Activated T-helper 2 cell treated with anti-CD3 and anti-CD28 coated beads, Interferon-gamma antibody, Interleukin-2, Interleukin-4, amounts not matched to agents 10 μg/mL and 5 μg/mL and 100 μg/mL, durations not matched to agents 14 hours and 24 hours and 36 hours (primary cell): ENCODE measurements around the gene CDH18. TPM values are rescaled to one million over a fixed set of nuclear protein-coding genes. Genes with fewer than 3 reads are reported as not detected.

Experiments used
- DNase-seq: peaks from one replicate; pipeline ENCODE4 v3.0.0; 2021; ENCODE audit warnings: low spot score
- H3K27ac Mint-ChIP-seq: one replicate; pipeline ENCODE4 v1.8.0; 2021; ENCODE audit warnings: mixed read lengths
- H3K27me3 Mint-ChIP-seq: one replicate; pipeline ENCODE4 v1.8.0; 2021; ENCODE audit warnings: low read depth, mixed read lengths
- H3K36me3 Mint-ChIP-seq: one replicate; pipeline ENCODE4 v1.8.0; 2021; ENCODE audit warnings: low read depth, mixed read lengths
- H3K4me1 Mint-ChIP-seq: one replicate; pipeline ENCODE4 v1.8.0; 2021; ENCODE audit warnings: low read depth, mixed read lengths
- H3K4me3 Mint-ChIP-seq: one replicate; pipeline ENCODE4 v1.8.0; 2021; ENCODE audit warnings: low read depth, mild to moderate bottlenecking, moderate library complexity, mixed read lengths
- H3K9me3 Mint-ChIP-seq: one replicate; pipeline ENCODE4 v1.8.0; 2021; ENCODE audit warnings: mixed read lengths
- intact Hi-C: fragments of 100-400 bp; cut with micrococcal nuclease; formaldehyde crosslinking; loops from one replicate; pipeline ENCODE4 v1.15.1; 2023
- total RNA-seq: library from RNA; stranded (reverse); gene quantifications from 2 replicates; pipeline ENCODE4 v1.2.3, GENCODE V29; 2022

The CDH18 gene
- total RNA-seq, 1 donor from 2014 or later: not detected

- Mint-ChIP-seq H3K27me3 (no peaks in the 10 kb centered on the region), H3K4me1 (no peaks in the 10 kb centered on the region), H3K9me3 (peaks cover 30% of the 10 kb centered on the region), H3K36me3 (no peaks in the 10 kb centered on the region), H3K4me3 (no peak overlapping the region), H3K27ac (no peak overlapping the region)
- intact Hi-C loops: no loop called here
- no peak for DNase-seq
Observed at GRCh38 chr5:19739671-19740070, 248.3 kb downstream of the CDH18 start.

GRCh38 chr5:19734776-19735175 is 253.2 kb downstream of the CDH18 start:
- no peak for DNase-seq
- Mint-ChIP-seq H3K36me3 (no peaks in the 10 kb centered on the region), H3K4me1 (no peaks in the 10 kb centered on the region), H3K27me3 (no peaks in the 10 kb centered on the region), H3K9me3 (peaks cover 42% of the 10 kb centered on the region), H3K27ac (no peak overlapping the region), H3K4me3 (no peak overlapping the region)
- intact Hi-C loops: no loop called here

- H3K4me1 Mint-ChIP-seq: no peaks in the 10 kb centered on the region
- peaks cover 40% of the 10 kb centered on the region for H3K9me3 Mint-ChIP-seq
- H3K36me3 Mint-ChIP-seq: no peaks in the 10 kb centered on the region
- H3K27ac Mint-ChIP-seq: no peak overlapping the region
- intact Hi-C loops: no loop called here
- H3K4me3 Mint-ChIP-seq: no peak overlapping the region
- H3K27me3 Mint-ChIP-seq: no peaks in the 10 kb centered on the region
- DNase-seq: no peak
Observed at GRCh38 chr5:19733612-19734495, 254.1 kb downstream of the CDH18 start.

DNA sequence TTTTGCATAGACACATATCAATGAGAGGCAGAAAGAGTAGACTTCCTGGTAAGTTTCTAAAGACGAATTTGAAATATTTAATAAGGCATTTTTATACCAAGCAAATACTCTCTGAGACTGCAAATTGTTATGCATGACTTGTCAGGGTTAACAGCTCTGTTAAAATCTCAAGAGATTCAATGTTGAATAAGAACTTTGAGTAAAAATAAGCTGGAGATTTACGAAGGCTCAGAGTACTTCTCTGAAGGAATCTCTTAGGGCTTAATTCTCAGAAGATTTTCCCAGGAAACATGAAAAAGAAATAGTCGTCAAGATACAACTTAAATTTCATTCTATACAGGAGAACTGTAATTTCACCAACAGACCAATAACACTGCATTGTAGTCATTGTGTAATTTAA is 259.4 kb downstream of the CDH18 start:
- DNase-seq: no peak
- H3K4me1 Mint-ChIP-seq: no peaks in the 10 kb centered on the region
- H3K9me3 Mint-ChIP-seq: peaks cover 35% of the 10 kb centered on the region
- no peaks in the 10 kb centered on the region for H3K27me3 Mint-ChIP-seq
- intact Hi-C loops: no loop called here
- no peaks in the 10 kb centered on the region for H3K36me3 Mint-ChIP-seq
- no peak overlapping the region for H3K27ac Mint-ChIP-seq
- H3K4me3 Mint-ChIP-seq: no peak overlapping the region

DNA sequence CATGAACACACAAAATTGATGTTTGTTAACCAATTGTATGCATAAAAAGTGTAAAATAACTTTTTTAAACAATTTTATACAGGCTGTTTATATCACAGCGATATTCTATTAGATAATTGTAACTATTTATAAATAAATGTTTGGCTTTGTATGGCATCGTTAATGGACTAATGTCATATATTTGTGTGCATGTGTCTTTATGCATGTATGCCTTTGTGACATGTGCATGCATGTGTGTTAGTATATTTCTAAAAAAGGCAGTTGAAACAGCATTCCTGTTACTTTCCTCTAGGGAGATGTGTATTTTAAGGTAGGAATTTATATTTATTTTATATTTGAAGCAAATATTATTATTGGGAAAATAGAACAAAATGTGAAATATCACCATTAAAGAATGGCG is 268.9 kb downstream of the CDH18 start:
- Mint-ChIP-seq H3K4me1 (no peaks in the 10 kb centered on the region), H3K27ac (no peak overlapping the region), H3K27me3 (no peaks in the 10 kb centered on the region), H3K9me3 (peaks cover 18% of the 10 kb centered on the region), H3K36me3 (no peaks in the 10 kb centered on the region), H3K4me3 (no peak overlapping the region)
- intact Hi-C loops: no loop called here
- DNase-seq: no peak

DNA sequence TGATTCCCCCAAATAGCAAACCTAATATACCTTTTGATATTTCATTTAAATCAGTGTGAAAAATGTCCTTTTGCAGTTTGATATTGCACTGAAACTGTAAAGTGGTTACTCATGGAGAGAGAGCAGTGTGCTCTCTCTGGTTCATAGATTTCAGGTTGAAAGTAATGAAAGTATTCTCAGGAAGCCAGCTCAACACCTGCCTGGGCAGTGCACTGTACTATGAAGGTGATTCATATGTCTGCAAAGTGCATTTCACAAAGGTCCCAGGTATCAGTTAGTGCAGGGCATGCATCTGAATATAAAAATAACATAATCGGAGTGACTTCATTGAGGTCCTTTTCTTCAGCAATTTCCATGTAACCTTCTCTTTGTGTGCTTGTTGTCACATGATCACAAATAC is 274.3 kb downstream of the CDH18 start:
- Mint-ChIP-seq H3K4me3 (no peak overlapping the region), H3K9me3 (peaks cover 14% of the 10 kb centered on the region)

DNA sequence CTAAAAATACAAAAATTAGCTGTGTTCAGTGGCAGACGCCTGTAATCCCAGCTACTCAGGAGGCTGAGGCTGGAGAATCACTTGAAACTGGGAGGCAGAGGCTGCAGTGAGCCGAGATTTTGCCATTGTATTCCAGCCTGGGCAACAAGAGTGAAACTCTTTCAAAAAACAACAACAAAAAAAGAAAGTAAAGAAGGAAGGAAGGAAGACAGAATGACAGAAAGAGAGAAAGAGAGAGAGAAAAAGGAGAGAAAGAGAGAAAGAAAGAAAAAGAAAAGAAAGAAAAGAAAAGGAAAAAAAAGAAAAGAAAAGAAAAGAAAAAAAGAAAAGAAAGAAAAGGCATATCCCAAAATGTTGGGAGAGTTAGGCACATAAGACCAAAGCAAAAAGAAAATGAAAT is 278.6 kb downstream of the CDH18 start:
- no peak for DNase-seq
- Mint-ChIP-seq H3K4me3 (no peak overlapping the region), H3K27ac (no peak overlapping the region), H3K9me3 (peaks cover 27% of the 10 kb centered on the region), H3K4me1 (no peaks in the 10 kb centered on the region), H3K27me3 (no peaks in the 10 kb centered on the region), H3K36me3 (no peaks in the 10 kb centered on the region)
- intact Hi-C loops: no loop called here

More for the DNA sequence above, 274.3 kb downstream of the CDH18 start:
- Mint-ChIP-seq H3K27me3 (no peaks in the 10 kb centered on the region), H3K36me3 (no peaks in the 10 kb centered on the region), H3K27ac (no peak overlapping the region), H3K4me1 (no peaks in the 10 kb centered on the region)
- DNase-seq: no peak
- intact Hi-C loops: no loop called here

GRCh38 chr5:19706776-19707175 is 281.2 kb downstream of the CDH18 start:
- Mint-ChIP-seq H3K4me1 (no peaks in the 10 kb centered on the region), H3K36me3 (no peaks in the 10 kb centered on the region), H3K9me3 (peaks cover 36% of the 10 kb centered on the region), H3K27ac (no peak overlapping the region), H3K27me3 (no peaks in the 10 kb centered on the region), H3K4me3 (no peak overlapping the region)
- intact Hi-C loops: no loop called here
- no peak for DNase-seq

- Mint-ChIP-seq H3K27me3 (no peaks in the 10 kb centered on the region), H3K9me3 (peaks cover 33% of the 10 kb centered on the region), H3K27ac (no peak overlapping the region), H3K4me3 (no peak overlapping the region), H3K36me3 (no peaks in the 10 kb centered on the region), H3K4me1 (no peaks in the 10 kb centered on the region)
- no peak for DNase-seq
- intact Hi-C loops: no loop called here
Observed at GRCh38 chr5:19701731-19702130, 286.3 kb downstream of the CDH18 start.

DNA sequence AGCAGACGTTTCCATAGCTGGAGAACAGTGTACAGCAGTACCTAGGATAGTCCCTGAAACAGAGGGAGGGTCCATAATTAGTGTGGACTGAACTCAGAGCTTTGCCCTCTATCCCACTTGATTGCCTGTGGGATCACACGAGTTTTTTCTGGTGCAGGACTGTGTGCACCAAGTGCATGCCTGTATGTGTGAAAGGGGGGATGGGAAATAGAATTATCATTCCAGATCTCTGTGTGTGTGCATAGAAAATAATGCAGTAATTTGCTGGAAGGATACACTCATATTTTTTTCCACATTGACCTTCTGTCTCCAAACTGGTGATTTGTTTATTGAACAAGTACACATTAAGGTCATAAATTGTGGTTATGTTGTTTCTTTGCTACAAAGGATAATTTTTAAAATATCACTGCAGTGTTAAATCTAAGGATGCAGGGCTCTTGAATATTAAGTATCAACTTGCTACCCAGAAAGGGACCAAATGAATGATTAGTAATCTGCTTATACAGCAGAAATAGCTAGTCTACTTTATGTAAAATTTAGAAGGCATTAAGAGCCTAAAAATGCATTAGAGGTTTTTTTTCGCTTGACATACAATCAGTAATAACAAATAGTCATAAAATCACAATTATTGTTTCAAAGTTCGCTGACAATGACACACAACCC is 292.9 kb downstream of the CDH18 start:
- no peak for DNase-seq
- no peak overlapping the region for H3K4me3 Mint-ChIP-seq
- H3K27ac Mint-ChIP-seq: no peak overlapping the region
- H3K4me1 Mint-ChIP-seq: no peaks in the 10 kb centered on the region
- no peaks in the 10 kb centered on the region for H3K27me3 Mint-ChIP-seq
- no peaks in the 10 kb centered on the region for H3K36me3 Mint-ChIP-seq
- intact Hi-C loops: no loop called here
- H3K9me3 Mint-ChIP-seq: peaks cover 20% of the 10 kb centered on the region

- no peak overlapping the region for H3K4me3 Mint-ChIP-seq
- no peak for DNase-seq
- H3K36me3 Mint-ChIP-seq: no peaks in the 10 kb centered on the region
- no peak overlapping the region for H3K27ac Mint-ChIP-seq
- H3K4me1 Mint-ChIP-seq: no peaks in the 10 kb centered on the region
- no peaks in the 10 kb centered on the region for H3K27me3 Mint-ChIP-seq
- intact Hi-C loops: no loop called here
- peaks cover 50% of the 10 kb centered on the region for H3K9me3 Mint-ChIP-seq
Observed at GRCh38 chr5:19690978-19691377, 297.0 kb downstream of the CDH18 start.

DNA sequence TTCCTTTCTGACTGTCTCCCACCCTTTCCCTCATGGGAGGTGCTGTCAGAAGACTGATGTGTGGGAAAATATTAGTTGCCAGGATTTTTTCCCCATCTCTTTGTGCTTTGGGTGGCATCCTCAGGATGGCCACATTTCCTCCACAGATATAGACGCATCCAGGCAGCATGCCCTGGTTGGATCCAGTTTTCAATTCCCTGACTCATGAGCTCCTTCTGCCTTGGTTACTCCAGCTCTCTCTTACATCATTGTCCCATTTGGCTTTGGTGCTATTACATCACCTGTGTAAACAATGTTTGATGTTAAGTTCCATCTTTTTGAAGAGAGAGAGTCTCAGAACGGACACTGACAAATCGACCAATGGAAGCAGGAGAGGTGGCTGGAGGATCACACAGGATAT is 302.5 kb downstream of the CDH18 start:
- intact Hi-C loops: no loop called here
- Mint-ChIP-seq H3K4me1 (no peaks in the 10 kb centered on the region), H3K36me3 (no peaks in the 10 kb centered on the region), H3K27ac (no peak overlapping the region), H3K4me3 (no peak overlapping the region), H3K27me3 (no peaks in the 10 kb centered on the region), H3K9me3 (peaks cover 56% of the 10 kb centered on the region)
- no peak for DNase-seq

- Mint-ChIP-seq H3K9me3 (peaks cover 49% of the 10 kb centered on the region), H3K4me3 (no peak overlapping the region), H3K36me3 (no peaks in the 10 kb centered on the region), H3K27ac (no peak overlapping the region), H3K4me1 (no peaks in the 10 kb centered on the region), H3K27me3 (no peaks in the 10 kb centered on the region)
- DNase-seq: no peak
- intact Hi-C loops: no loop called here
Observed at GRCh38 chr5:19676895-19677294, 311.1 kb downstream of the CDH18 start.
